Measurements from ENCODE around the gene KCNH1.

DNA sequence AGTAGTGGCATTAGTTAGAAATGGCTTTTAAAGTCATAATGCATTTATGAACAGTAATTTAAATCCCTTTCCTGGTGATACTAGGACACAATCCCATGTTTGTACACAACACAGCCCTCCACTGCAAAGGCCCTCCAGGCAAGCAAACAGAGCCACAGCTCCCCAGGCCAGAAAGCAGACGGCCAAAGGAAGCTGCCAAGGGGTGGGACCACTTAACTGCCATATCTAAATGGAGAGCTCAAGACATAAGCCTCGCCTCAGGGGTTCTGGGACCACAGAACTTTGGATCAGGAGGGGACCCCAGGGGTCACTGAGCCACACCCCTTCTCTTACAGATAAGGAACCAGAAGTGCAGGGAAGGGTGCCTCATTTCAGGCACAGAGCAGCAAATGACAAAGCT, 189.7 kb downstream of the KCNH1 start:
- TF ChIP-seq CTCF (IDR thresholded peaks at IDR 0.05; ENCODE audit: low read depth, low read length, missing input control), result no peak
- no peak for TF ChIP-seq YY1 (IDR thresholded peaks at IDR 0.05)
- TF ChIP-seq MAX (IDR thresholded peaks at IDR 0.05), result no peak
- TF ChIP-seq RXRA (IDR thresholded peaks at IDR 0.05), result no peak
- TF ChIP-seq JUND (IDR thresholded peaks at IDR 0.05), result no peak
- TF ChIP-seq GABPA (IDR thresholded peaks at IDR 0.05 in 1 of 2, conservative IDR thresholded peaks at IDR 0.05 in 1 of 2), result no peak
- no peak for TF ChIP-seq SP1 (IDR thresholded peaks at IDR 0.05)
- no peak for TF ChIP-seq RAD21 (IDR thresholded peaks at IDR 0.05)
